Fibroblast of peridontal ligament (primary cell): ENCODE measurements around the gene LMTK3.
"Not testable (repeated sequence)": the region's sequence is repeated elsewhere in the genome, so short reads cannot be mapped to it uniquely, and the experiment has no call there.

Experiments
- DNase-seq: peaks from one replicate; pipeline ENCODE4 v3.0.0-alpha.2; 2010; ENCODE audit errors: extremely low read depth

Gene LMTK3

GRCh38 chr19:48541813-48542212 is 30.2 kb upstream of the LMTK3 start:
- no peak for DNase-seq

- DNase-seq: no peak
Measured at GRCh38 chr19:48540110-48540509, 28.5 kb upstream of the LMTK3 start.

- peak; percentile 29 for DNase-seq
Measured at GRCh38 chr19:48539503-48540096, 28.0 kb upstream of the LMTK3 start.

- DNase-seq: not testable (repeated sequence)
Measured at GRCh38 chr19:48538057-48538456, 26.4 kb upstream of the LMTK3 start.

- no peak for DNase-seq
Measured at GRCh38 chr19:48537541-48537940, 25.9 kb upstream of the LMTK3 start.

GRCh38 chr19:48533770-48534169 is 22.1 kb upstream of the LMTK3 start:
- DNase-seq: no peak

- DNase-seq: no peak
Measured at GRCh38 chr19:48530770-48531169, 19.1 kb upstream of the LMTK3 start.

GRCh38 chr19:48530066-48530720 is 18.6 kb upstream of the LMTK3 start:
- peak; percentile 28 for DNase-seq

GRCh38 chr19:48529156-48529555 is 17.5 kb upstream of the LMTK3 start:
- DNase-seq: no peak

- DNase-seq: no peak
Measured at GRCh38 chr19:48524732-48525131, 13.1 kb upstream of the LMTK3 start.

GRCh38 chr19:48524221-48524620 is 12.6 kb upstream of the LMTK3 start:
- DNase-seq: no peak

- no peak for DNase-seq
Measured at GRCh38 chr19:48520134-48520533, 8.5 kb upstream of the LMTK3 start.

- DNase-seq: not testable (repeated sequence)
Measured at GRCh38 chr19:48519426-48519825, 7.8 kb upstream of the LMTK3 start.

GRCh38 chr19:48518207-48518606 is 6.6 kb upstream of the LMTK3 start:
- no peak for DNase-seq

- no peak for DNase-seq
Measured at GRCh38 chr19:48516536-48516935, 4.9 kb upstream of the LMTK3 start.

- no peak for DNase-seq
Measured at GRCh38 chr19:48514123-48514458, 2.5 kb upstream of the LMTK3 start.

GRCh38 chr19:48513289-48514122 is 1.9 kb upstream of the LMTK3 start:
- DNase-seq: peak; percentile 55

GRCh38 chr19:48512504-48513288 is 1.1 kb upstream of the LMTK3 start:
- DNase-seq: no peak

- DNase-seq: no peak
Measured at GRCh38 chr19:48511321-48511731, 309 bp downstream of the LMTK3 start.

GRCh38 chr19:48510421-48511268 is 990 bp downstream of the LMTK3 start:
- peak; percentile 30 for DNase-seq

- no peak for DNase-seq
Measured at GRCh38 chr19:48509467-48510194, 2.0 kb downstream of the LMTK3 start.
